OCI-LY3 (cell line): Measurements from ENCODE around the gene EXD3.

Experiments
- H2AFZ ChIP-seq: fragments of 200-600, 300-600 bp; shearing (Covaris generic); 2 replicates; pipeline ENCODE4 v1.6.0; 2014; ENCODE audit warnings: antibody characterized with exemption, low read depth, low read length
- H3K27ac ChIP-seq: fragments of 200-600, 300-600 bp; sonication (generic); 2 replicates; pipeline ENCODE4 v1.5.1; 2014; ENCODE audit warnings: mild to moderate bottlenecking, low read length, moderate library complexity, mixed read lengths
- H3K27me3 ChIP-seq: fragments of 200-600, 300-600 bp; sonication (generic); 2 replicates; pipeline ENCODE4 v1.6.1; 2014; ENCODE audit warnings: low read depth, low read length, mixed read lengths
- H3K36me3 ChIP-seq: fragments of 200-600, 300-600 bp; sonication (generic); replicated peaks from 2 replicates; pipeline ENCODE3; 2014; ENCODE audit warnings: low read depth, low read length, mixed read lengths
- H3K4me1 ChIP-seq: fragments of 300-600, 200-600 bp; sonication (generic); 2 replicates; pipeline ENCODE4 v1.6.1; 2014; ENCODE audit warnings: low read length, mixed read lengths
- H3K4me2 ChIP-seq: fragments of 200-600, 300-600 bp; sonication (generic); 2 replicates; pipeline ENCODE4 v1.6.1; 2014; ENCODE audit warnings: low read length, mixed read lengths
- H3K4me3 ChIP-seq: fragments of 300-600, 200-600 bp; sonication (generic); 2 replicates; pipeline ENCODE4 v1.5.1; 2014; ENCODE audit warnings: antibody characterized with exemption, mild to moderate bottlenecking, low read length, moderate library complexity
- H3K79me2 ChIP-seq: fragments of 300-600, 200-600 bp; shearing (Covaris generic); 2 replicates; pipeline ENCODE4 v1.6.1; 2014; ENCODE audit warnings: mild to moderate bottlenecking, low read length, mixed read lengths
- H3K9ac ChIP-seq: fragments of 300-600, 200-600 bp; shearing (Covaris generic); 2 replicates; pipeline ENCODE4 v1.6.0; 2014; ENCODE audit warnings: mild to moderate bottlenecking, low read length, moderate library complexity
- H3K9me3 ChIP-seq: fragments of 200-600, 300-600 bp; shearing (Covaris generic); 2 replicates; pipeline ENCODE4 v1.6.1; 2014; ENCODE audit warnings: low read length, mixed read lengths; ENCODE audit not compliant: insufficient read depth
- H4K20me1 ChIP-seq: fragments of 200-600, 300-600 bp; sonication (generic); 2 replicates; pipeline ENCODE4 v1.6.1; 2016; ENCODE audit warnings: low read length, mixed read lengths; ENCODE audit not compliant: insufficient read depth
- EZH2phosphoT487 ChIP-seq: fragments of 200-600 bp; shearing (Covaris generic); IDR thresholded peaks from 2 replicates; pipeline ENCODE4 v1.6.1; 2018; ENCODE audit warnings: antibody characterized with exemption, mixed run types, low read depth
- TF ChIP-seq, protein P1 (sequence below): fragments of 200-600, 300-600 bp; sonication (generic); IDR thresholded peaks from 2 replicates; pipeline ENCODE4 v1.5.1; 2014; ENCODE audit warnings: antibody characterized with exemption, low read length, low read depth

EXD3 gene

DNA sequence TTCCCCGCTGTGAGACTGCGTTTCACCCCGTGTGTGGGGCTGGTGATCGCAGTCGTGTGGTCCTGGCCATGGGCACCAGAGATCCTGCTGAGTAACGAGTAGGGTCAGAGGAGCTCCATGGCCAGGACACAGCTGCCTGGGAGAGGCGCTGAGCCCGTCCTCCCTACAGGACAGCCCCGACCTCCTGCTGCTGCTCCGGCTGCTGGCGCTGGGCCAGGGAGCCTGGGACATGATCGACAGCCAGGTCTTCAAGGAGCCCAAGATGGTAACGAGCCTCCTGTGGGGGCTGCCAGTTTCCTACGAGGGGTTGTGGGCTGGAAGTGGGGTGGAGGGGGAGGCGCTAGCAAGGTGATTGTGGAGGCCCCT lies 156.8 kb downstream of the EXD3 start:
- Histone ChIP-seq H3K36me3 (peaks cover 28% of the 10 kb centered on the region), H4K20me1 (no peaks in the 10 kb centered on the region), H3K27ac (no peak overlapping the region), H3K4me3 (no peak overlapping the region), H3K4me2 (no peak overlapping the region), H3K79me2 (no peaks in the 10 kb centered on the region), H3K9ac (no peak overlapping the region), H3K27me3 (no peaks in the 10 kb centered on the region), H3K9me3 (no peaks in the 10 kb centered on the region), H2AFZ (no peak overlapping the region), H3K4me1 (no peaks in the 10 kb centered on the region)
- no peak for TF ChIP-seq EZH2phosphoT487
- TF ChIP-seq, protein P1, sequence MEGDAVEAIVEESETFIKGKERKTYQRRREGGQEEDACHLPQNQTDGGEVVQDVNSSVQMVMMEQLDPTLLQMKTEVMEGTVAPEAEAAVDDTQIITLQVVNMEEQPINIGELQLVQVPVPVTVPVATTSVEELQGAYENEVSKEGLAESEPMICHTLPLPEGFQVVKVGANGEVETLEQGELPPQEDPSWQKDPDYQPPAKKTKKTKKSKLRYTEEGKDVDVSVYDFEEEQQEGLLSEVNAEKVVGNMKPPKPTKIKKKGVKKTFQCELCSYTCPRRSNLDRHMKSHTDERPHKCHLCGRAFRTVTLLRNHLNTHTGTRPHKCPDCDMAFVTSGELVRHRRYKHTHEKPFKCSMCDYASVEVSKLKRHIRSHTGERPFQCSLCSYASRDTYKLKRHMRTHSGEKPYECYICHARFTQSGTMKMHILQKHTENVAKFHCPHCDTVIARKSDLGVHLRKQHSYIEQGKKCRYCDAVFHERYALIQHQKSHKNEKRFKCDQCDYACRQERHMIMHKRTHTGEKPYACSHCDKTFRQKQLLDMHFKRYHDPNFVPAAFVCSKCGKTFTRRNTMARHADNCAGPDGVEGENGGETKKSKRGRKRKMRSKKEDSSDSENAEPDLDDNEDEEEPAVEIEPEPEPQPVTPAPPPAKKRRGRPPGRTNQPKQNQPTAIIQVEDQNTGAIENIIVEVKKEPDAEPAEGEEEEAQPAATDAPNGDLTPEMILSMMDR = no peak

DNA sequence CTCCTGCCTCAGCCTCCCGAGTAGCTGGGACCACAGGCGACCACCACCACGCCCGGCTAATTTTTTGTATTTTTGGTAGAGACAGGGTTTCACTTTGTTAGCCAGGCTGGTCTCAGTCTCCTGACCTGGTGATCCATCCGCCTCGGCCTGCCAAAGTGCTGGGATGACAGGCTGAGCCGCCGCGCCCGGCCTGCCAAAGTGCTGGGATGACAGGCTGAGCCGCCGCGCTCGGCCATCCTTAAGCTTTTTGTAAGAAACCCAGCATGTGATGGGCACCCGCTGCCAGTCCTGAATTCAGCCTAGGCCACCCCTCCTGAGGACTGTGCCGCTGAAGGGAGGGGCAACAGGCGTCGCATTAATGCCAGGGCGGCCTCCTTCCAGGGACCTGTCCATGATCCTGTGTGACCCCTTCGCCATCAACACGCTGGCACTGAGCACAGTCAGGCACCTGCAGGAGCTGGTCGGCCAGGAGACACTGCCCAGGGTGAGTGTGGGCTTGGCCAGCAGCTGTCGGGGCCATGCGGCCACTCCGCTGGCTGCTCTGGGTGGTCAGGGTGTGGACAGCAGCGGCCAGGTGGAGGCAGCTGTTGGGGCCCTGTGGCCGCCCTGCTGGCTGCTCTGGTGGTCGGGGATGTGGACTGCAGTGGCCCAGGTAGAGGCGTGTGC lies 157.3 kb downstream of the EXD3 start:
- no peaks in the 10 kb centered on the region for H3K4me1 ChIP-seq
- no peak overlapping the region for H3K27ac ChIP-seq
- no peaks in the 10 kb centered on the region for H4K20me1 ChIP-seq
- no peak overlapping the region for H2AFZ ChIP-seq
- no peaks in the 10 kb centered on the region for H3K27me3 ChIP-seq
- no peaks in the 10 kb centered on the region for H3K79me2 ChIP-seq
- peaks cover 28% of the 10 kb centered on the region for H3K36me3 ChIP-seq
- no peak overlapping the region for H3K9ac ChIP-seq
- no peak overlapping the region for H3K4me2 ChIP-seq
- H3K4me3 ChIP-seq = no peak overlapping the region
- TF ChIP-seq EZH2phosphoT487 = no peak
- TF ChIP-seq, protein P1 = no peak
- H3K9me3 ChIP-seq = no peaks in the 10 kb centered on the region

DNA sequence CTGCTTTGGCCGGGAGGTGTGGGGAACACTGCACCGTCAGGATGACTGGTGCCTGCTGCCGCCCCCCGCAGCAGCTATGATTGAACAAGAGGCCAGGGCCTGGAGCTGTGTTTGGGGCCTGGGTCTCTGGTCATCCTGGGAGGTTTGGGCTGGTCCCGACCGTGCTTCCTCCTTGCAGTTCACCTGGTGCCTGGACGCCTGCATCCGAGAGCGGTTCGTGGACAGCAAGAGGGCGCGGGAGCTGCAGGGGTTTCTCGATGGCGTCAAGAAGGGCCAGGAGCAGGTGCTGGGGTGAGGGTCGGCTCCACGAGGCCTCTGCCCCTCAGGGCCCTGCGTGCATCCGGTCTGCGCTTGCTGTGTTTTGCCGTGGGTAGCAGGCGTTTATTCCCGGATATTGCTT lies 158.9 kb downstream of the EXD3 start:
- no peaks in the 10 kb centered on the region for H4K20me1 ChIP-seq
- no peak overlapping the region for H3K4me3 ChIP-seq
- no peak overlapping the region for H3K4me2 ChIP-seq
- H3K79me2 ChIP-seq = no peaks in the 10 kb centered on the region
- H2AFZ ChIP-seq = no peak overlapping the region
- no peaks in the 10 kb centered on the region for H3K4me1 ChIP-seq
- TF ChIP-seq EZH2phosphoT487 = no peak
- TF ChIP-seq, protein P1 = no peak
- H3K9ac ChIP-seq = no peak overlapping the region
- H3K27me3 ChIP-seq = no peaks in the 10 kb centered on the region
- H3K27ac ChIP-seq = no peak overlapping the region
- no peaks in the 10 kb centered on the region for H3K9me3 ChIP-seq
- H3K36me3 ChIP-seq = peaks cover 27% of the 10 kb centered on the region

DNA sequence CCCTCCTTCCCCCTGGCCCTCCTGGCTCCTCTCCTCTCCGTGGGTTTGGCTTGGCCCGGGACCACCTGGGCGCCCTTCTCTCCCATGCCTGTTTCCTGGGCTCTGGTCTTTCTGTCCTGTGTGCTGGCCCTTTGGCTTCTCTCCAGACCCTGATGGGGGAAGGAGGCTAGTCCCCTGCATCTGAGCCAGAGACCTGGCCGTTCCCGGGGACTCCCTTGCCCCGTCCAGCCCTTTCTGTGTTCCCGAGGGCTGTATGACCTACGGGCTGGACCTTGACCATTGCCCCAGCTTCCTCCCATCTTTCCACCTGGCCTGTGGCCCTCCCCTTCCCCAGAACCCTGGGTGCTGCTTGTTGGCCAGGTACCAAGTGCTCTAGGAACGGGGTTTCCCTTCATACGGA lies 159.5 kb downstream of the EXD3 start:
- no peaks in the 10 kb centered on the region for H3K4me1 ChIP-seq
- no peak overlapping the region for H3K27ac ChIP-seq
- H3K9me3 ChIP-seq = no peaks in the 10 kb centered on the region
- no peak overlapping the region for H2AFZ ChIP-seq
- H3K79me2 ChIP-seq = 0 out of 2 replicates have a peak, but pooled peaks cover 3% of the 10 kb centered on the region
- TF ChIP-seq, protein P1 = no peak
- TF ChIP-seq EZH2phosphoT487 = no peak
- H3K9ac ChIP-seq = no peak overlapping the region
- peaks cover 26% of the 10 kb centered on the region for H3K36me3 ChIP-seq
- no peaks in the 10 kb centered on the region for H4K20me1 ChIP-seq
- H3K27me3 ChIP-seq = no peaks in the 10 kb centered on the region
- H3K4me2 ChIP-seq = no peak overlapping the region
- no peak overlapping the region for H3K4me3 ChIP-seq
